Caki2 (cell line): ENCODE measurements around the gene CTXN1. TPM values are rescaled to one million over a fixed set of nuclear protein-coding genes. Genes with fewer than 3 reads are reported as not detected.
"Not testable (repeated sequence)": the region's sequence is repeated elsewhere in the genome, so short reads cannot be mapped to it uniquely, and the experiment has no call there.

ENCODE experiments used
- DNase-seq: peaks from one replicate; pipeline ENCODE4 v3.0.0-alpha.2; 2015; ENCODE audit warnings: low read depth
- in situ Hi-C: cut with HindIII; loops from 2 replicates; pipeline ENCODE4 v1.10.0; 2016; ENCODE audit warnings: low sequenced_read_pairs, low pct_unique_long_range_greater_than_20kb, mixed read lengths
- total RNA-seq: library from RNA; depleted of rRNA; stranded (reverse); fragments of >200 nt; shearing (Covaris generic); gene quantifications from 2 replicates; pipeline ENCODE4 v1.2.3, GENCODE V29; 2014; ENCODE audit warnings: low replicate concordance; rRNA removed

CTXN1 gene
- 2.0 and 11.1 TPM in 2 replicates for total RNA-seq

DNA sequence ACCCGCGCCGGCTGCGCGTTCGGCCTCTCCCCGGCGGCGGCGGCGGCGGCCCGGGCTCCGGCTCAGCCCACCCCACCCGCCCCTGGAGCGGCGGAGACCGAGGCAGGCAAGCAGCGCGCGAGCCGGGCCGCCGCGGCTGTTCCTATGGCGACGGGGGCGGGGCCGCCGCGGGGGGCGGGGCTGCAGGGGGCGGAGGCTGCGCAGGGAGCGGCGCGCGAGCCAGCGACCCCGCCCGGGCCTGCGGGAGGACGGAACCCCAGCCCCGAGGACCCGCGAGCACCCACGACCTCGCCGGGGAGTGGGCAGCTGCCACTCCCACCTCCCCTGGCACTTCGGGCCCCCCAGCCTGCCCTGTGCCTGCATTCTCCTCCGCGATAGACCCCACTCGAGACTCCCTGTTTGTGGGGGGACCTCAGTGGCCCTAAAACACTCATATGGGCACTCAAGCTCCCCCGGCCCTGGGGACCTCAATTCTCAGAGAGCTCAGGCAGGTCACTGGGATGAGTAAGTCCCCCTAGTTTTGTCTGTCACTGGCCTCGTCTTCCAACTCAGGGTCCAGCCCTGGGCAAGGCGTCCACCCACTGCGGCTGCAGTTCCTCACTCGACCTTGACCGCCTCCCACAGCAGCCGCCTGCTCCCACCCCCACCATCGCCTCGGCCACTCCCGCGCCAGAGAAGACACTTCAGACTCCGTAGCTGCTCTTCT, at the start of gene CTXN1:
TSS of gene CTXN1 (minus strand) at position 115 of the 706 bp plus-strand sequence. CDS start 597 bp downstream, outside the sequence.
- DNase-seq: no peak
- in situ Hi-C loops: no loop called here

DNA sequence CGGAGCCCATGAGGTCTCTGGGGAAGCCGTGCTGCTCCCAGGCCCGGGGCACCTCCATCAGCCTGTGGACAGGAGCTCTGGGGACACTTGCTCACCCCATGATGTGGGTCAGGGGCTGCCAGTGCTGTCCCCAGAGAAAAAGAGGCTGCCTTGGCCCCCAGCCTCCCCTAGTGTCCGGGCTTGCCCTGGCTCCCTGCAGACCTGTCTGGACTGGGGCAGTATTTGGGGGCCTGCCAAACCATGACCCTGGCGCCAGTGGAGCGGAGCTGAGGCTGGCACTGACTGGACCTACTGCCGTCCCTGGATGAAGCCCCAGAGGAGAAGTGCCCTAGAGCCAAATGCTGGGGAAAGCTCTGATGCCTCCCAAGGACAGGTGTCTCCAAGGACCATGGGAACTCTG, 49.1 kb upstream of the CTXN1 start:
- no peak for DNase-seq
- in situ Hi-C loops: no loop called here

DNA sequence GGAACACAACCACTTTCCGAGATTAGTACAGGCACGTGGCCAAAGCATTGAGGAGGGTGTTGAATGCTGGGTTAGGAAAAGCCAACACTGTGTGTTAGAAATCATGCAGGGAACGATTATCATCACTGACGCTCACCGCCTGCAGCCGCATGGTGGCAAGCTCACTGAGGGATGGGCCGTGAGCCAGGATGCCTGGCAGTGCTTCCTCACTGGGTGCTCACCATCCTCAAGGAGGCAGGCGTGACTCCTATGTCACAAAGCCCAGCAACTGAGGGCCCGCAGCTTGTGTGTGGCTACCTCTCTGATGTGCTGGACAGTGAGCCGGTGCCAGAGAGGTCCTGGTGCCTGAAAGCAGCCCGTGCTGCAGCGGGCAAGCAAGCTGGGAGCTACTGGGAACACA, 47.9 kb upstream of the CTXN1 start:
- in situ Hi-C loops: no loop called here
- DNase-seq: no peak

DNA sequence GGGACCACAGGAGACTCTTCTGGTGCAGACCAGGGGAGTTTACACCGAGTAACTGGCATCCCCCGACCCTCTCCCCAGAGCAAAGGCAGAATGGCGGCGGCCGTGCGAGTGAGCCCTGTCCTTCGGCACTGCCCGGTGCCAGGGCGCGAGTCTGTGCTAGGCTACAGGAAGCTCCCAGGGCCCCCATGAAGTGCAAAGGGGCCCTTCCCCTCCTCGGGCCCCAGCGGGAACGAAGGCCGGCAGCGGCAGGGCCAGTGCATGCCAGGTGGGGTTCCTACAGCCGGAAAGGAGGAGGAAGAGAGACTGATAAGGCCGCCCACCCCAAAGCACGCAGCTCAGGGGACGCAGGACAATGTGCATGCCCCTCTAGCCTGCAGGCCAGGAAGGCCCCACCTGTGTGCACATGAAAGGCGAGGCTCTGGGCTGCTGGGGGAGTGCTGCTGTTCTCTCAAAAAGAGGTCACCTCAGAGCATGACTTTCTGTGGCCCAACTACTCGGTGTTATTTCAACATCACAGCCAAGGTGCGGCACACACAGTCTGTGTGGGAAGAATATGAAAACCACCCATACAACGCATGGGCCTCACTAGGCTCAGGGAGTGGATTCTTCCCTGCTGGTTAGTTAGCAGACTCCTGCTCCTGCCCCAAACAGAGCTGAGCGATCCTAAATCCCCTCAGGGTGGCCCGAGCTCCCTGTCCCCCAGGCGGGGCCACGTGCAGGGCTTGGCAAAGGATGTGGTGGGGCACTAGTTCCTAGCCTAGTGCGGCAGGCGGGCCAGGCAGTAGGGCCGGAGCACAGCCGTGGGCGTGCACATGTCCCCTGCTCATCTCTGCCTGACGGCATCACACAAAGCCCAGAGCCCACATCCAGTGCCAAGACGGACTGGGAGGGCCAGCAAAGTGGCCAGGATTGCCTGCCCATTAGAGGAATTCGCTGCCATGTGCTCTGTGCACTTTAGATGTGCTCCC, 45.9 kb upstream of the CTXN1 start:
- in situ Hi-C loops: no loop called here
- DNase-seq: no peak

DNA sequence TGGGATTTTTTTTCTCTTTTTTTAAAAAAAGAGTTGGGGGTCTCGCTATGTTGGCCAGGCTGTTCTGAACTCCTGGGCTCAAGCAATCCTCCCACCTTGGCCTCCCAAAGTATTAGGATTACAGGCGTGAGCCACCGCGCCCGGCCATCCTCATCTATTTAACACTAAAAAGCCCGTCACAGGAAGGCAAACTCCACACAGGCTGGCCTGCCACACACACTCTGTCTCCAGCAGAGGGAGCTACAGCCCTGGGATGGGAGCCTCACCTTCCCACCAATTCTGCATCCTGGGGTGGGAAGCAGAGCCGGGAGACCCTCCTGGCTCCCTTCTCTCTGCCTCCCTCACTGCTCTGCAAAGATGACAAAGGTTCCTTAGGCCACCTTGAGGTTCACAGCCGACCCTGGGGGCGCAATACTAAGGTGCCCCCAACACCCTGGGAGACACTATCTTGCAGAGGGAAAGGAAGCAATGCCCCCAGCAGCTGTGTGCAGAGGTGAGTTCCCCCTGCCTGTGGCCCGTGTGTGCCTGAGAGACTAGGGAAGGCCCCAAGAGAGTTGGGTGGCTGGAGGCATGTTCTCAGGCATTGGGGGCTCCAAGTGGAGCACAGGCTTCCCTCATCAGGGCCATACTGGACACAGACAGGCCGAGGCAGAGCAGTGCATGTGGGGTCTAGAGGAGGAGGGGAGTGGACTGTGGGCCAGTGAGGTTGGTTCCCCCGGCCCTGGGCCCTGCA, 44.9 kb upstream of the CTXN1 start:
- in situ Hi-C loops: no loop called here
- no peak for DNase-seq

DNA sequence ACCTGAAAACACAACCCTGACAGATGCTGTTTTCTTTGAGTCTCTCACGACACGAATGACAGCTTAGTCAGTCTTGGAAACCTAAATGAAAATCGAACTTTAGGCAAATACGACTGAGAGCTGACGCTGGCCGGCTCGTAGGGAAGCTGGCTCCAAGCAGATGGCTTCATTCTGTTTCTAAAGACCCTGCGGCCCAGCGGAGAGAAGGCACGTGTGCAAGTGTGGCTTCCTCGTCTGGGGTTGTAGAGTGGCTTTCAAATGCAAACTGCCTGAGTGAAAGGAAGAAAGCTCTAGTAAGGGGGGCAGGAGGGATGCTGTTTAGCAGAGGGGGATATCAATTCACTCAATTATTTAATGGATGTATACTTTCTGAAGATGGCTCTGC, 43.6 kb upstream of the CTXN1 start:
- DNase-seq: no peak
- in situ Hi-C loops: no loop called here

DNA sequence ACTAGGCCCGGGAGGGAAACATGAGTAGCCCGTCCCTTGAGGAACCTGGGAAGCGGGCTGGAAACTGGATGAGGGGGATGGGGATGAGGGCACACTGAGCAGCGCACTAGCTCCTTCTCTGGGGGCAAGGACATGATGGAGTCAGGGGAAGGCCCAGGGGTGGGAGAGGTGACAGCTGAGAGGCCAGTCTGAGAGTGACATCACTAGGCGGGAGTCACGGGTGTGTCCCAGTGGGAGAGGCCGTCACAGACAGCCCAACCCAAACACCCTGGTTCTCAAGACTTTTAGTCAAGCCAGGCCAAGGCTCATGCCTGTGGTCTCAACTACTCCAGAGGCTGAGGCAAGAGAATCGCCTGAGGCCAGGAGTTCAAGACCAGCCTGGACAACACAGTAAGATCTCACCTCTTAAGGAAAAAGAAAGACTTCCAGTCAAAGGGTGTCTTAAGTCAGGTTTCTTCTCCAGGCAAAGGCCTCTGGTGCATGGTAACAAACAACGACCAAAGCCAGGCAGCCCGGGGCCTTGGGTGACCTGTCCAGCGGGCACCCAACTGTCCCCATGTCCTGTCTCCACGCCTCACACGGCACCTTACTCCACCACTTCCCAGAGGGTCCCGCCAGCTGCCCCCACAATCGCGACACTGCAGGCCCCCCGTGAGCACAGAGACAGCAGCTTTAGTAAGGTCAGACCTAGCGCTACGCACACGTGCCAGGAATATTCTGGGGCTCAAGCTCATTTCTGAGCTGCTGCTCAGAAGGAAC, 43.0 kb upstream of the CTXN1 start:
- DNase-seq: no peak
- in situ Hi-C loops: no loop called here

DNA sequence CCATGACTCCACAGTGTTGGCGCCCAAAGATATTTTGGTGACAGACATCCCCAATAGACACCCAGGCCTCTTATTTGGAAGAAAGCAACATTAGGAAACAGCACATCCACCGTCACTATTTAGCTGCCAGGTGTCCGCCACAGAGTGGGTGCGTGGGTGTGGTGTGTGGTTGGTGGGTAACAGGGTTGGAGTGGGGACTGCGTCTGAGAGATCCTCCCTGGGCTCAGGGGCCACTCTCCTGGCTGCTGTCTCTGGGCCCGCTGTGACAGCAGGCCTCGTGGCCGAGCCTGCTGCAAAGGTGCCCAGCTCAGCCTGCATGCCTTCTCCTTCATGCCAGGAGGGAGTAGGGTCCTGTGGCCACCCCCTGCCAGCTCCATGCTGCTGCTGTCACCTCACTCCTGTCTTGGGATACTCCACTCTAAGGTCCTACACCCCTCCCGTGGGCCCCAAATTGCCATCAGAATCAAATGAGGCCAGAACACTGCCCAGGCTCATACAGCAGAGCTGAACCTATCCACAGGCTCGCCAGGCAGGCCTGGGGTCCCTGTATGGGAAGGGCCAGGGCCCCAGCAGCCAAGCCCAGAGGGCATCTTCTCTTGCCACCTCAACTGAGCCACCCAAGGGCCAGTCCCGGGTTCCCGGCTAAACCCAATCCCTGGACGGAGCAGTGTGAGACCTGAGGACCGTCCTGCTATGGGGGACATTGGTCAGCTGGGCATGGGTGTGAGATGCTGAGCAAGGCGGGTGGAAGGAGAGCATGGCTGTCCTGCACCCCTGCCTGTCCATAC, 42.3 kb upstream of the CTXN1 start:
- no peak for DNase-seq
- in situ Hi-C loops: no loop called here

DNA sequence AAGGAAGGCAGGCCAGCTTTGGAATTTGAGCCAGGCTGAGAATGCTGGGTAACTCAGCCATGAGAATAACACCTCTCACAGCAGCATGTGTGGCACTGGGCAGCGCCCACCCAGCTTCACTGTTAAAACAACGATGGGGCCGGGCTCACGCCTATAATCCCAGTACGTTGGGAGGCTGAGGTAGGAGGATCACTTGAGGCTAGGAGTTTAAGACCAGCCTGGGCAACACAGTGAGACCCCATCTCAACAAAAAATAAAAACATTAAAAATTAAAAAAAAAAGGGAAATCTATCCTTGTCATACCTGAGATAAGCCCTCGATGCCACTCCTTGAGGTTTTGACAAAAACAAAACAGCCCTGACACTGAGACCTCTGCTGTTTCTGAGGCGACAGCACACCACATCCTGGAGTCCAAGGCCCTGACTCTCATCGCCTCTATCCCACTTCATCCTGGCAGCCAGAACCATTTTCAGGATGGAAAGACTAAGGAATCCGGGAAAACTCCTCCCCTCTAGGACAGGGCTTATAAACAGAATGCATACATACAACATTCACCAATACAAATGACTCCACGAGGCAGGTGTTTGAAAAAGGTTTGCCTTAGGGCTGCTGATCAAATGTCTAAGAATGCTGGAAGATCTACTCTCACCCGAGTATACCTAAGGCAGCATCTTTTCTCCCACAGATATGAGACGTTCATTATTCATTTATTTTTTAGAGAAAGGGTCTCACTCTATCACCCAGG, 40.2 kb upstream of the CTXN1 start:
- in situ Hi-C loops: no loop called here

DNA sequence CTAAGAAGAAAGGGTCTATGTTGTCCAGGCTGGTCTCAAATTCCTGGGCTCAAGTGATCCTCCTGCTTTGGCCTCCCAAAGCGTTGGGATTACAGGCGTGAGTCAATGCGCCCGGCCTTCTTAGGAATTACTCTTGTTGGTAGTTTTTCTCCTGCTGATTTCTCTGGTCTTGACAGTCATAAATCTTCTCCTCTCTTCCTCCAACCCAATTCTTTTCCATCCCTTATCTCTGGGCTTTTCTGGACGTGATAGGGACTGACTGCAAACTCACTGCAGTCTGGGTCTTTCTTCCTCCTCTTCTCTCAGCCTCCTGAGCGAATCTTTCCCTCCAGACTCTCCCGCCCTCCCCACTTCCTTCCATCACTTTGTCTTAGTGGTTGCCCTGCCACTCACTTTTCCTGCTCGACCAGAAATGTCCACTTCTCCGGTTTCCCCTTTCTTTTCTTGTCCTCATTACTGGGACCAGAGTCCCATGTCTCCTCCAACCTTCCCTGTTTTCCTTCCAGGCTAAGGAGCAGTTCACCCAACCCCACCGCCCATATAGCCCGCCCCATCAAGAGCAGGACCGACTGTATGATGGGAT, 39.4 kb upstream of the CTXN1 start:
- no peak for DNase-seq
- in situ Hi-C loops: no loop called here

More for the DNA sequence above, 40.2 kb upstream of the CTXN1 start:
- no peak for DNase-seq

DNA sequence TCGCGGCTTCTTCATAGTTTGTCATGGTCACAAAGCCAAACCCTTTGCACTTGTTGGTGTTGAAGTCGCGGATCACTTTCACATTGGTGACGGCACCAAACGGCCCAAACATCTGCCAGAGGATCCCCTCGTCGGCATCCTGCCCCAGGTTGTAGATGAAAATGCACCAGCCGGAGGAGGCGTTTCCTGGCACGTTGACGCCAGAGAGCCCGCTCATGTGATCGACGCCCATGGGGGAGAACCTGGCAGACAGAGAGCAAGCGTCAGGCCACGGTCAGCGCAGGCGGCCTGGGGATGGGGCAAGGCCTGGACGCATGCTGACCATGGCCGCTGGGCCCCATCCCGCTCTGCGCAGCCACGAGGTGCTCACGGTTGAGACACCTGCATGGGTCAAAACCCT, 37.6 kb upstream of the CTXN1 start:
- no peak for DNase-seq
- in situ Hi-C loops: no loop called here

DNA sequence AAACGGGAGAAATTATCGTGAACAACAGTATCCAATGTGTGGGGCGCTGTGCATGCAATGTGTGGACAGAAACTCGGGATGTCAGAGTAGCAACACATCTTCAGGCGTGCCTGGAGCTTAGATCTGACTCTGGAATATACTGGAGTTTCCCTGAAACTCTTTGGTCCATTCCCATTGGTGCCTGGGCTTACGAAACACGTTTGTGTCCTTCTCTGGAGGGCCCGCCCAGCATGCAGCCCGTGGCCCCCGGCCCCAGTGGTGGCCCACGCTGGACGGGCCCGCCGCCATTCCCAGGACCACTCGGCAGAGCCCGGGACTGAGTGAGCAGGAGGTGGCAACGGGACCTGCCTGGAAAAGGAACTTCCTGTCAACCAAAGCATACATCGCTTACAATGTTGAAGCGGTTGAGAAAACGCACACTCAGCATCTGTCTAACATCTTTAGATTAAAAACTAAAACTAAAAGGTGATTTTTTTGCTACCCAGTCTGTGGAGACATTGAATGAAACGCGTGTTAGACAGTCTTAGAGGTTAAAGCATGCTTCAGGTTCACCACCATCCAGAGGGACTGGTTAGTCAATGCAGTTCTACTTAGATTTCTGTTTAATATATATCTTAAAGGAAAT, 36.8 kb upstream of the CTXN1 start:
- in situ Hi-C loops: no loop called here
- no peak for DNase-seq

DNA sequence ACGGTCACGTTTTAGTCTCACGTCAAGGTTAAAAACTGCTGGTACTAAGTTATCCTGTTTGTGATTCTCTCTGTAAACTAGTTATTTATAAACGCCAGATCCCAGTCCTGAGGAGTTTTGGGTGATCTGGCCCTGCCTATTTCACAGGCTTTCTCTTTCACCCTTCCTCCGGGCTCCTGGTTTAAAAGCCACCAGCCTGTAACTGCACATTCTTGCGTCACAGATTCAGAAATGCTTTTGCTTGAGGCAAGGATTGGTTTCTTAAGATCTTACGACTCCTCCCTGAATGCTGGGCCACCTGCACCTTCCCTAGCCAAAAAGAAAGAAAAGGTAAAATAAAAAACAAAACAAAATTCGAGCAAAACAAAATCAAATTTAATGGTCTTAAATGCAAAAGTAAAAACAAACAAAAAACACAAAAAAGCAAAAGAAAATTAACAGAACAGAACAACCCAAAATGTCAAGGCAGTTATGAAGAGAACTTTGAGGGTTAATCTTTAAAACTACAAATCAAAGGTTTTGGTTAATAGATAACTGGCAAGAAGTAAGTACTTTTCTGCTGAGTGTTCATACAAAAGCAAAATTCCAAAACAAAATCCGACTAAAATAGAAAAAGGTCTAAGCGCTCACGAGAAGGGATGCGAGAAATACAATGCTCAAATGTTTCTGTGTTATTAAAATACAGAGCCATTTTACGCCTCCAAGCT, 36.1 kb upstream of the CTXN1 start:
- DNase-seq: no peak
- in situ Hi-C loops: no loop called here

DNA sequence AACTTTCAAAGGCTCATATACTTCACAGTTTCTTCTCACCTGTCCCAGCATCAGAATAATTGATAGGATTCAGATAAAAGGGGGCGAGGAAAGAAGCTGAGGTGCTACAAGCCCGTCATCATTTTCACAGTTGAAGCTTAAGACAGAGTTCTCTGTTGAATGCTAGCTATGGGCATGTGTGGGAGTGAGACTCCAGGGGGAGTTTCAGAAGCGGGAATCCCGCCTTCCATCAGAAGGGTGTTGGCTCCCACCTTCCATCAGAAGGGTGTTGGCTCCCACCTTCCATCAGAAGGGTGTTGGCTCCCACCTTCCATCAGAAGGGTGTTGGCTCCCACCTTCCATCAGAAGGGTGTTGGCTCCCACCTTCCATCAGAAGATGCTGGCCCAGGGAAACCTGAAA, 35.1 kb upstream of the CTXN1 start:
- in situ Hi-C loops: not testable (repeated sequence)

DNA sequence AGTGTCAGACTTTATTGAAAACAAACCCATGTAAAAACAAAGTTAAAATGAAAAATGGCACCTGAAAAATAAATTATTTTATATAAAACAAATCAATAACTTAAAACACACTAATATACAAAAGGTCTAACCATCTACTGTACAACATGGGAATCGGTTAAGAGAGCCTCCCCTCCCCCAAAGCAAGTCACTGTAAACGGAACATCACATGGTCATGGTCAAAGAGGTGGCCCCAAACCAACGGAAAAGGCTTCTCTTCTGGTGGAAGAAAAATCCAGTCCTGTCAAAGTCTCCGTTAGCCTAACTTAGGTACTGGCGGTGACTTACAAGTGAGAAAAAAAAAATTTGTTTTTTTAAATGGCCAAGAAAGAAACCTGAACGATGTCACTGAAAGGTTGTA, 33.3 kb upstream of the CTXN1 start:
- DNase-seq: no peak
- in situ Hi-C loops: no loop called here

More for the DNA sequence above, 35.1 kb upstream of the CTXN1 start:
- not testable (repeated sequence) for DNase-seq
